PC-9 (cell line): Measurements from ENCODE around the gene SF3A1. TPM values are rescaled to one million over a fixed set of nuclear protein-coding genes. Genes with fewer than 3 reads are reported as not detected.
A peak's percentile ranks its signal among the peaks of the same experiment; 100 is the strongest.

Source experiments
- BruUV-seq: library from RNA; stranded (reverse); fragments of 400-500 nt; replicated peaks from 2 replicates; lab custom pipeline; 2021; lab: Mats Ljungman, UMichigan
- CTCF ChIA-PET: fragments of 300-600 bp; sonication (Branson Sonifier 250); formaldehyde crosslinking; loops from one replicate; lab custom pipeline; 2022; ENCODE audit warnings: antibody characterized with exemption; lab: Charles Lee
- POLR2A ChIA-PET: fragments of 300-600 bp; sonication (Branson Sonifier 250); formaldehyde crosslinking; loops from one replicate; lab custom pipeline; 2022; ENCODE audit warnings: antibody characterized with exemption; ENCODE audit not compliant: unreplicated experiment; lab: Charles Lee
- DNase-seq, 2 experiments: peaks; one replicate each; pipeline versions ENCODE4 v3.0.0 to v3.0.0-alpha.2; 2015 to 2022; ENCODE audit warnings: mixed read lengths in 1 of 2
- H2AFZ ChIP-seq: fragments of 200-600 bp; sonication (generic); 2 replicates; pipeline ENCODE4 v1.8.1; 2017; ENCODE audit warnings: antibody characterized with exemption
- H3F3A ChIP-seq: fragments of 200-600 bp; sonication (generic); 2 replicates; pipeline ENCODE4 v1.8.1; 2017; ENCODE audit warnings: antibody characterized with exemption, mild to moderate bottlenecking, low read depth; ENCODE audit not compliant: insufficient read depth
- H3K27ac ChIP-seq: fragments of 200-600 bp; sonication (generic); 2 replicates; pipeline ENCODE4 v1.6.1; 2016; ENCODE audit warnings: mixed run types
- H3K27me3 ChIP-seq: fragments of 200-600 bp; sonication (generic); 2 replicates; pipeline ENCODE4 v1.6.1; 2016; ENCODE audit warnings: low read depth, mixed run types; ENCODE audit not compliant: insufficient read depth
- H3K36me3 ChIP-seq: fragments of 200-600 bp; sonication (generic); 2 replicates; pipeline ENCODE4 v1.6.1; 2016; ENCODE audit warnings: low read depth, mixed run types
- H3K4me1 ChIP-seq: fragments of 200-600 bp; sonication (generic); replicated peaks from 2 replicates; pipeline ENCODE4 v1.6.1; 2016; ENCODE audit warnings: mixed run types; ENCODE audit not compliant: insufficient read depth
- H3K4me2 ChIP-seq: fragments of 200-600 bp; sonication (generic); 2 replicates; pipeline ENCODE4 v1.6.1; 2017; ENCODE audit warnings: mixed run types
- H3K4me3 ChIP-seq: fragments of 200-600 bp; sonication (generic); 2 replicates; pipeline ENCODE4 v1.6.1; 2016; ENCODE audit warnings: mixed run types
- H3K79me2 ChIP-seq: fragments of 200-600 bp; sonication (generic); 2 replicates; pipeline ENCODE4 v1.6.1; 2017; ENCODE audit warnings: low read depth, mixed run types
- H3K9me2 ChIP-seq: fragments of 200-600 bp; sonication (generic); 2 replicates; pipeline ENCODE4 v1.8.1; 2017; ENCODE audit warnings: mild to moderate bottlenecking; ENCODE audit not compliant: insufficient read depth
- H3K9me3 ChIP-seq: fragments of 200-600 bp; sonication (generic); 2 replicates; pipeline ENCODE4 v1.8.1; 2016; ENCODE audit warnings: low read depth; ENCODE audit not compliant: insufficient read depth
- H4K20me1 ChIP-seq: fragments of 200-600 bp; sonication (generic); 2 replicates; pipeline ENCODE4 v1.8.1; 2017; ENCODE audit not compliant: insufficient read depth
- EZH2 ChIP-seq: fragments of 200-600 bp; sonication (generic); IDR thresholded peaks from 2 replicates; pipeline ENCODE4 v1.8.0; 2017; ENCODE audit warnings: antibody characterized with exemption, low read depth
- intact Hi-C: fragments of 100-400 bp; cut with micrococcal nuclease; formaldehyde crosslinking; loops from one replicate; pipeline ENCODE4 v1.10.0; 2022; ENCODE audit not compliant: unreplicated experiment
- total RNA-seq: library from RNA; stranded (reverse); gene quantifications from 2 replicates; pipeline ENCODE4 v1.2.3, GENCODE V29; 2021
- TF ChIP-seq, protein P1 (sequence below): fragments of 200-600 bp; sonication (generic); conservative IDR thresholded peaks from 2 replicates; pipeline ENCODE4 v1.6.1; 2017; ENCODE audit warnings: mixed run types, antibody characterized with exemption, mild to moderate bottlenecking, moderate library complexity

The SF3A1 gene
- total RNA-seq, 1 experiment from 2014 or later, result 189 TPM

DNA sequence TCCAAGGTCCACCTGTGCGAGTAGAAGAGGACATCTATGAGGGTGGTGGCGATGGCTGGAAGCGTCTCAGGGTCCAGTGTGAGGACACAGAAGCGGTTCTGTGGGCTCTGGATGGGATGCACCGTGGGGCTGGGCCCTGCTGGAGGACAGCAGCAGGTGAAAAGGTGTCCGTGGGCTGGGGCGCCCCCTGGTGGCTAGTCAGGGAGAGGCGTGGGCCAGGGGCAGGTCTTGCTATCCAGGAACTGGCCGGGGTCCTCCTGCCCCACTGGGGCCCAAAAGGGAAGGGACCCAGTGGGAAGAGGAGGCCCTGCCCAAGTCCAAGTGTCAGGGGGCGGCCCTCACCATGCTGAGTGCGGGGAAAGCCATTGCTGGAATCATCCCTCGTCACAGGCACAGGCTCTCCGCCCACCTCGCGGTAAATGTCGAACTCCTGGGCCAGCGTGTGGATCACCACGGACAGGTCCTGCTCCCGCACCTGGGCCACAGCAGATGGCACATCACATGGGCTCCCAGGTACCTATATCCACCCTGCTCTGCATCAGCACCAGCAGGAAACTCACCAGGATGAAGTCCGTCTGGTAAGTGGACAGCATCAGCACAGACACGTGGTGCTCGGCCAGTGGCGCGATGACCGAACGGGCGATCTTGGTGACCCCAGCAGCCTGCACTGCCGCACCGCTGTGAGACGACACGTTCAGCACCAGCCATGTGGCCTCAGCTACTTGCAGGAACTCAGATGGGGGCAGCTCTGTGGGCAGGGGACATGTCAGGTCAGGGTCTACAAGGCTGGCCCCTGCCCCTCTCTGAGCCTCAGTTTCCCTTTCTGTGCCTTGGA, 69.7 kb downstream of the SF3A1 start:
- Histone ChIP-seq H3K36me3 (no peaks in the 10 kb centered on the region), H3K79me2 (no peaks in the 10 kb centered on the region), H3K9me2 (no peaks in the 10 kb centered on the region), H3K4me2 (no peak overlapping the region), H3K4me3 (no peak overlapping the region), H3K9me3 (no peaks in the 10 kb centered on the region), H3F3A (peaks cover 39% of the 10 kb centered on the region), H3K4me1 (peaks cover 31% of the 10 kb centered on the region), H4K20me1 (no peaks in the 10 kb centered on the region), H2AFZ (no peak overlapping the region), H3K27me3 (no peaks in the 10 kb centered on the region), H3K27ac (no peak overlapping the region)
- ChIA-PET CTCF (interaction anchor here (0.6 to 2.6 kb wide), 16 partner anchors 10 to 354 kb away, joined by 3 to 31 read pairs (median 4); partner anchors contain the start of genes RNF215 and TBC1D10A), POLR2A (interaction anchor here (0.6 to 1.0 kb wide), 4 partner anchors 40 to 806 kb away, joined by 3 to 19 read pairs (median 4); partner anchors contain the start of genes CCDC157, SF3A1 and TBC1D10A)
- intact Hi-C loops, result loop anchor here (1.0 kb wide), 1 partner anchor 31 kb away; no protein-coding TSS in a partner anchor
- peak; percentile 53 to 80 for DNase-seq
- BruUV-seq, result no TSS peak
- no peak for TF ChIP-seq EZH2
- TF ChIP-seq, protein P1, sequence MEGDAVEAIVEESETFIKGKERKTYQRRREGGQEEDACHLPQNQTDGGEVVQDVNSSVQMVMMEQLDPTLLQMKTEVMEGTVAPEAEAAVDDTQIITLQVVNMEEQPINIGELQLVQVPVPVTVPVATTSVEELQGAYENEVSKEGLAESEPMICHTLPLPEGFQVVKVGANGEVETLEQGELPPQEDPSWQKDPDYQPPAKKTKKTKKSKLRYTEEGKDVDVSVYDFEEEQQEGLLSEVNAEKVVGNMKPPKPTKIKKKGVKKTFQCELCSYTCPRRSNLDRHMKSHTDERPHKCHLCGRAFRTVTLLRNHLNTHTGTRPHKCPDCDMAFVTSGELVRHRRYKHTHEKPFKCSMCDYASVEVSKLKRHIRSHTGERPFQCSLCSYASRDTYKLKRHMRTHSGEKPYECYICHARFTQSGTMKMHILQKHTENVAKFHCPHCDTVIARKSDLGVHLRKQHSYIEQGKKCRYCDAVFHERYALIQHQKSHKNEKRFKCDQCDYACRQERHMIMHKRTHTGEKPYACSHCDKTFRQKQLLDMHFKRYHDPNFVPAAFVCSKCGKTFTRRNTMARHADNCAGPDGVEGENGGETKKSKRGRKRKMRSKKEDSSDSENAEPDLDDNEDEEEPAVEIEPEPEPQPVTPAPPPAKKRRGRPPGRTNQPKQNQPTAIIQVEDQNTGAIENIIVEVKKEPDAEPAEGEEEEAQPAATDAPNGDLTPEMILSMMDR, result peak; percentile 97

DNA sequence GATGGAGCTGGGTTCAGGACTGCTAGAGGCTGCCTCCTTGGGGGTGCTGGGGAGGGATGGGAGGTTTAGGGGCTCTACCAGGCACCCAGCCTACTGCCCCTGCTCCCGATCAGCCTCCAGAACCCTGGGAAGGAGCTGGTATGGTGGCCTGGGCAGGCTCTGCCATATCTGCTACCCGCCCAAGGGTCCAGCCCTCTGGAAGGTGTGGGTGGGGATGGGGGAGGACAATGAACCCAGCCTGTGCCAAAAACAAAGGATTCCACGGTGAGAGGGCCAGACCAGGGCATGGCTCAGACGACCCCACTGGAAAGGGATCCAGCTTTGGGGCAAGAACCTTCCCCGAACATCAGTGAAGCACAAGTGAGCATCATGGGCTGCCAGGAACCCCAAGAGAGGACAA, 70.4 kb downstream of the SF3A1 start:
- Histone ChIP-seq H3K27ac (no peak overlapping the region), H3K27me3 (no peaks in the 10 kb centered on the region), H3K4me2 (no peak overlapping the region), H3K9me3 (no peaks in the 10 kb centered on the region), H3K4me1 (peaks cover 24% of the 10 kb centered on the region), H3K4me3 (no peak overlapping the region), H3K9me2 (no peaks in the 10 kb centered on the region), H3K36me3 (no peaks in the 10 kb centered on the region), H3K79me2 (no peaks in the 10 kb centered on the region), H3F3A (peaks cover 32% of the 10 kb centered on the region), H2AFZ (no peak overlapping the region), H4K20me1 (no peaks in the 10 kb centered on the region)
- intact Hi-C loops, result no loop called here
- TF ChIP-seq EZH2, result no peak
- TF ChIP-seq, protein P1, result no peak
- no TSS peak for BruUV-seq
- CTCF ChIA-PET, result interaction anchor here (0.6 to 1.3 kb wide), 4 partner anchors 23 to 306 kb away, joined by 3 to 8 read pairs (median 4); no protein-coding TSS in a partner anchor
- DNase-seq, result no peak
- POLR2A ChIA-PET, result no interaction called here

DNA sequence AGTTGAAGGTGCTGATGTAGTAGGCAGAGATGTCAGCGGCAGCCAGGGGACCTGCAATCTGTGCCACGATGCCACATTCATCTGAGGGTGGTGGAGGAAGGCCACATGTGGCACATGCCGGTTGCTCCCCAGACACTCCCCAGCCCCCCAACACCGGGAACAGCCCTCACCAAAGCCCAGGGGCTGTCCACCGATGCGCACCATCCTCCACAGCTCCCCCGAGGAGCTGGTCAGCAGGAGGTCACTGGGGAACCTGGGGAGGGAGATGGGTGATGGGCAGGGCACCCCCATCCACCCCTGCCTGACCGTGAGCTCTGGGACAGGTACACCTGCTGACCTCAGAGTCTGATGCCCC, 70.9 kb downstream of the SF3A1 start:
- POLR2A ChIA-PET, result no interaction called here

More for the DNA sequence above, 70.9 kb downstream of the SF3A1 start:
- no peak for DNase-seq
- H2AFZ ChIP-seq, result no peak overlapping the region
- no peaks in the 10 kb centered on the region for H3K36me3 ChIP-seq
- H3K9me3 ChIP-seq, result no peaks in the 10 kb centered on the region
- H3K27me3 ChIP-seq, result no peaks in the 10 kb centered on the region
- CTCF ChIA-PET, result interaction anchor here (0.6 to 1.3 kb wide), 5 partner anchors 8 to 307 kb away, joined by 3 to 8 read pairs (median 3); no protein-coding TSS in a partner anchor
- H3K79me2 ChIP-seq, result no peaks in the 10 kb centered on the region
- BruUV-seq, result no TSS peak
- no peak overlapping the region for H3K4me3 ChIP-seq
- no peak overlapping the region for H3K27ac ChIP-seq
- peaks cover 19% of the 10 kb centered on the region for H3K4me1 ChIP-seq
- H3K4me2 ChIP-seq, result no peak overlapping the region
- no peak for TF ChIP-seq EZH2
- TF ChIP-seq, protein P1, result no peak
- H4K20me1 ChIP-seq, result no peaks in the 10 kb centered on the region
- peaks cover 28% of the 10 kb centered on the region for H3F3A ChIP-seq
- intact Hi-C loops, result no loop called here
- no peaks in the 10 kb centered on the region for H3K9me2 ChIP-seq
